Activated T-helper 2 cell treated with anti-CD3 and anti-CD28 coated beads, Interferon-gamma antibody, Interleukin-2, Interleukin-4, amounts not matched to agents 10 μg/mL and 5 μg/mL and 100 μg/mL, durations not matched to agents 14 hours and 24 hours and 36 hours (primary cell): Measurements from ENCODE around the gene INHBA. TPM values are rescaled to one million over a fixed set of nuclear protein-coding genes. Genes with fewer than 3 reads are reported as not detected.
A peak's percentile ranks its signal among the peaks of the same experiment; 100 is the strongest.

ENCODE experiments used
- DNase-seq: peaks from one replicate; pipeline ENCODE4 v3.0.0; 2021; ENCODE audit warnings: low spot score
- H3K27ac Mint-ChIP-seq: one replicate; pipeline ENCODE4 v1.8.0; 2021; ENCODE audit warnings: mixed read lengths
- H3K27me3 Mint-ChIP-seq: one replicate; pipeline ENCODE4 v1.8.0; 2021; ENCODE audit warnings: low read depth, mixed read lengths
- H3K36me3 Mint-ChIP-seq: one replicate; pipeline ENCODE4 v1.8.0; 2021; ENCODE audit warnings: low read depth, mixed read lengths
- H3K4me1 Mint-ChIP-seq: one replicate; pipeline ENCODE4 v1.8.0; 2021; ENCODE audit warnings: low read depth, mixed read lengths
- H3K4me3 Mint-ChIP-seq: one replicate; pipeline ENCODE4 v1.8.0; 2021; ENCODE audit warnings: low read depth, mild to moderate bottlenecking, moderate library complexity, mixed read lengths
- H3K9me3 Mint-ChIP-seq: one replicate; pipeline ENCODE4 v1.8.0; 2021; ENCODE audit warnings: mixed read lengths
- intact Hi-C: fragments of 100-400 bp; cut with micrococcal nuclease; formaldehyde crosslinking; loops from one replicate; pipeline ENCODE4 v1.15.1; 2023
- total RNA-seq: library from RNA; stranded (reverse); gene quantifications from 2 replicates; pipeline ENCODE4 v1.2.3, GENCODE V29; 2022

INHBA gene
- 0.97 and 1.0 TPM in 2 replicates for total RNA-seq

DNA sequence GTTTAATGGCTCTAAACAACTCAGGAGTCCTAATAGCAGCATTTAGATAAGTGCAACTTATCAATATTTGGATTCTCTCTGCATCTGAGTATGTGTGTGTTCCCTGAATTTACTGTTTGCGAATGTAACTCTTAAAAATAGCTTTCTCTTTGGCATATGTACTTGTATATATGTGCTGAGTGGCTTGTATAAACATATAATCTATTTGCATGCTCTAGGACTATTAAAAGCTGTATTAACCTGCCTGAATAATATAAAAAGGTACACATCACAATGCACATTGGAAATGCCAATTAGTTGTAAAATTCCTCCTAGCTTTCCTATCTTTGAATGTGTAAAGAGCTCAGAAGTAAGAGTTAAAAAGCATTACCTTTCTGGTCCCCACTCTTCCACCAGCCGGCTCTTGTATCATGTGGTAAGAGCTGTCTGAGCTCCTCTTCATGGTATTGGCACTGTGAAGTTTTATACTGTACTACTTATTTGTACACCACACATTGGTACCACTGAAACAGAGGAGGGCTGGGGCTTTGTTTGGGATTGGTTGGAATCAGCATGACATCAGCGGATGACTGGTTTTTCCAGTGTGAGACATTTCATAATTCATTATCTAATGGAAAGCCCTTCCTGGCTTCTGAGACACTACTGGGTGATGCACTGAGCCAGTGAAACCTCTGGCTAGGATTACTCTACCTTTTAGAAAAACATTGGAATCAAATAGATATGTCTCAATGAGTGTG lies at the start of gene INHBA:
Gene INHBA (minus strand): TSS at position 456 of the 737 bp plus-strand sequence. CDS start 2,716 bp downstream, outside the sequence.
- DNase-seq = no peak
- H3K27ac Mint-ChIP-seq = no peak within 1 kb of the TSS
- intact Hi-C loops = loop anchor here (5.0 to 10.0 kb wide), 3 partner anchors 112 to 698 kb away; no protein-coding TSS in a partner anchor
- H3K4me1 Mint-ChIP-seq = peaks cover 21% of the 10 kb centered on the region
- H3K9me3 Mint-ChIP-seq = no peaks in the 10 kb centered on the region
- no peaks in the 10 kb centered on the region for H3K36me3 Mint-ChIP-seq
- no peak within 1 kb of the TSS for H3K4me3 Mint-ChIP-seq
- peaks cover 62% of the 10 kb centered on the region for H3K27me3 Mint-ChIP-seq

DNA sequence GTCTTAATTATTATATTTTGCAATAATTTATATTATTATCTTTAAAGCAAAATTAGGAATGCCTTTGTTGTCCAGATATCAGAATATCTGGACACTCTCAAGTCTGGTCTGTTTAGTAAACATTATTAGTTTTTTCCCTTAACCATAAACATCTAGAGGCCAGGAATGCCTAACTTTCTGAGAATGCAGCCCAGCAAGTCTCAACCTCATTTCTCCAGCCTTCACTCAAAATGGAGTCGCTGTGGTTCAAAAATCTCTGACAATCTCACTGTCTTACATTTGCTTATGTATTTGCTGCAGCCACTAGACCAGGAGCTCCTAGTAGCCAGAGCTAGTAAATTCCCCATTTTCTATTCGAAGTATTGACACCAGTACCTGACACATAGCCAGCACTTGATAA lies 49.7 kb upstream of the INHBA start:
- no peaks in the 10 kb centered on the region for H3K36me3 Mint-ChIP-seq
- intact Hi-C loops = no loop called here
- no peaks in the 10 kb centered on the region for H3K4me1 Mint-ChIP-seq
- peaks cover 35% of the 10 kb centered on the region for H3K9me3 Mint-ChIP-seq
- no peak for DNase-seq
- no peak overlapping the region for H3K27ac Mint-ChIP-seq
- no peak overlapping the region for H3K4me3 Mint-ChIP-seq
- H3K27me3 Mint-ChIP-seq = no peaks in the 10 kb centered on the region

DNA sequence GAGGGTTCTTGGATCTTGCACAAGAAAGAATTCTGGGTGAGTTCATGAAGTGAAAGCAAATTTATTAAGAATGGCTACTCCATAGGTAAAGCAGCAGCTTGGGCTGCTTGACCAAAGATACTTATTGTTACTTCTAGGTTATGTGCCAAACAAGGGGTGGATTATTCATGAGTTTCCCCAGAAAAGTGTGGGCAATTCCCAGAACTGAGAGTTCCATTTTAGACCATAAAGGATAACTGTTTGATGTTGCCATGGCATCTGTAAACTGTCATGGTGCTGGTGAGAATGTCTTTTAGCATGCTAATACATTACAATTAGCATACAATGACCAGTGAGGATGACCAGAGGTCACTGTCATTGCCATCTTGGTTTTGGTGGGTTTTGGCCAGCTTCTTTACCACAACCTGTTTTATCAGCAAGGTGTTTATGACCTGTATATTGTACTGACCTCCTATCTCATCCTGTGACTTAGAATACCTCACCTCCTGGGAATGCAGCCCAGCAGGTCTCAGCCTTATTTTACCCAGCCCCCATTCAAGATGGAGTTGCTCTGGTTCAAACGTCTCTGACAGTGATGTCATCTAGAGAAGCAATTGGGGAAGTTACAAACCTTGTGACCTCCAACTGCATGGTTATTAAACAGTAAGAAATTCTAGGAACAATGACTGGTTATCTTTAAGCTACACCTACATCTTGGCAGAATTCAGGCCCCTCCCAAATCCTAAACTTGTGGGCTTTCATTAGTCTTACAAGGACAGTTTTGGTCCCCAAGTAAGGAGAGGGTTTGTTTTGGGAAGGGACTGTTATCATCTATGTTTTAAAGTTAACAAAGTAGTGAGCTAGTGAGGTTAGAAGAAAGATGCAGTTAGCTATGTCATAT lies 48.0 kb upstream of the INHBA start:
- intact Hi-C loops = no loop called here
- DNase-seq = no peak
- Mint-ChIP-seq H3K36me3 (no peaks in the 10 kb centered on the region), H3K4me3 (no peak overlapping the region), H3K27me3 (no peaks in the 10 kb centered on the region), H3K27ac (no peak overlapping the region), H3K9me3 (peaks cover 23% of the 10 kb centered on the region), H3K4me1 (no peaks in the 10 kb centered on the region)

DNA sequence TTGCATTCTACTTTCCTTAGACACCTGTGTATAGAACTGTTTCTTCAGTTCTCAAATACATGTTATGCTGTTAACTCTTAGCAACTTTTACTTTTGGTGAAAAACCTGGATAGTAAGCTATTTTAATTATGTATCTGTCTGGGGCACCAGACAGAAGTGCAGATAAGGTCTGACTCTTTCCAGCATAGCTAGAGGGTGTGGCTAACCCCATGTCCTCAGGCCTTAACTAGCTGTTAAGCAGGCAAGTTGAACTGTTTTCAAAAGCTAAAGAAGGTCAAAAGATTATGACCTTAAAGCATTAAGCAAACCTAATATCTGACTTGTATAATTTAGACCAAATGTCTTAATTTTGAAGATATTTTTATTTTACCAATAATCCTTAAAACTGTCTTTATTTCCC lies 45.1 kb upstream of the INHBA start:
- intact Hi-C loops = no loop called here
- no peaks in the 10 kb centered on the region for H3K4me1 Mint-ChIP-seq
- DNase-seq = no peak
- H3K9me3 Mint-ChIP-seq = peaks cover 25% of the 10 kb centered on the region
- H3K27me3 Mint-ChIP-seq = no peaks in the 10 kb centered on the region
- H3K27ac Mint-ChIP-seq = no peak overlapping the region
- no peak overlapping the region for H3K4me3 Mint-ChIP-seq
- no peaks in the 10 kb centered on the region for H3K36me3 Mint-ChIP-seq

DNA sequence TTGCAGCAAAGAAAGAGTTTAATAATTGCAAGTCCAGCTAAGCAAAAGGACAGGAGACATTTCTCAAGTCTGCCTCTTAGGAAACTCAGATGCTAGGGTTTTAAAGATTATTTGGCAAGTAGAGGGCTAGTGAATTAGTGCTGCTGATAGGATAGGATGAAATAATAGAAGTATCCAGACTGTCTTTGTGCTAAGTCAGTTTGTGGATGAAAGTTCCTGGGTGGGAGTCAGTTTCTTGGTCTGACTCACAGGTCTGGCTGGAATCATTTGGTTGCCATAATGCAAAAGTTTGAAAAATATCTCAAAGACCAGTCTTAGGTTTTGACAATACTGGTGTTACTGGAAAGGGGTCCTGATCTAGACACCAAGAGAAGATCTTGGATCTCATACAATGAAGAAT lies 42.6 kb upstream of the INHBA start:
- Mint-ChIP-seq H3K27ac (no peak overlapping the region), H3K36me3 (peaks cover 6% of the 10 kb centered on the region), H3K9me3 (peaks cover 31% of the 10 kb centered on the region), H3K4me1 (no peaks in the 10 kb centered on the region), H3K27me3 (no peaks in the 10 kb centered on the region), H3K4me3 (no peak overlapping the region)
- intact Hi-C loops = no loop called here
- no peak for DNase-seq

DNA sequence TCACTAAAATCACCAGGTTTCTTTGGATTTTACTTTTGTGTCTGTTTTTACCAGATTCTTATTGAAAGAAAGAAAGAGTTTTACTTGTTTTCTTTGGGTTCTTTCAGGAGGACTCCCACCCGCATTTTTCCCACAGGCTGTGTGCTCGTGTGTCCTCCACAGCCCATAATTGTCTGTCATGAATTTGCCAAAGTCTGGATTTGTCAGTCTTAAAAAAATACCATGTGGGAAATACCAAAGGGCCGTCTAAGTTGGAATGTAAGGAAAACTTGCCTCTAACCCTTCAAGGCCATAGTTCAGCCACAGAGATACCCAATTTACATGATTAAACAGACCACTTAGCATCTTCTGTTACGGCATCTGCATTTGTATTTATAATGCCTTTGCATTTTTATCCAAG lies 41.3 kb upstream of the INHBA start:
- intact Hi-C loops = no loop called here

DNA sequence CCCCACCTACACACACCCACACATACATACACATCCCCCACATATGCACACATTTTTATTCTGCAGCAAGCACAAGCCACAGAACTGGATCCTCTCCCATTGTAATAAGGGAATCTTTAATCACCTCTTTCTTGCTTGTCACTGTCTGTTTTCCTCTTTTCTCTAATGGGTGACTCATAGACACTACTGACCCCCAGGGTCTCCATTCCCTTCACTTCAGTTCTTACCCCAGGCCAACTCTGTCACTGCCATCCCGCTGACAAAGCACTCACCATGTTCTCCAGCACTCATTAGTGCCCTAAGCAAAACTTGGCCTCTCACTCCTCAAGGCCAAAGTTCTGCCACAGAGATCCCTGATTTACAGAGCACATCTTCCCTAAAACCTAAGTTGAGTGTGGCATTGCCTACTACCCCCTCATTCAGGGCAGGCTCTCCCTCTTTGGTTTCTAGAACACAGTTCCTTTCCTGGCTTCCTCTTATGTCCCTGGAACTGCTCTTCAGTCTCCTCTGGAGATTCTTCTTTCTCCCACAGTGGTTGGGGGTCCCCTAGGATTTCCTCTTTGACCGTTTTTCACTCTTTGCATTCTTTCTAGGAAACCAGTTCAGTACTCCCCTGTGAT lies 39.6 kb upstream of the INHBA start:
- H3K27me3 Mint-ChIP-seq = no peaks in the 10 kb centered on the region
- peaks cover 34% of the 10 kb centered on the region for H3K9me3 Mint-ChIP-seq
- H3K27ac Mint-ChIP-seq = no peak overlapping the region
- peaks cover 6% of the 10 kb centered on the region for H3K36me3 Mint-ChIP-seq
- peaks cover 7% of the 10 kb centered on the region for H3K4me1 Mint-ChIP-seq
- intact Hi-C loops = no loop called here
- no peak for DNase-seq
- H3K4me3 Mint-ChIP-seq = no peak overlapping the region

More for the DNA sequence above, 41.3 kb upstream of the INHBA start:
- no peak for DNase-seq
- no peaks in the 10 kb centered on the region for H3K27me3 Mint-ChIP-seq
- no peak overlapping the region for H3K4me3 Mint-ChIP-seq
- H3K36me3 Mint-ChIP-seq = peaks cover 6% of the 10 kb centered on the region
- peaks cover under 1% of the 10 kb centered on the region for H3K4me1 Mint-ChIP-seq
- H3K27ac Mint-ChIP-seq = no peak overlapping the region
- H3K9me3 Mint-ChIP-seq = peaks cover 34% of the 10 kb centered on the region

DNA sequence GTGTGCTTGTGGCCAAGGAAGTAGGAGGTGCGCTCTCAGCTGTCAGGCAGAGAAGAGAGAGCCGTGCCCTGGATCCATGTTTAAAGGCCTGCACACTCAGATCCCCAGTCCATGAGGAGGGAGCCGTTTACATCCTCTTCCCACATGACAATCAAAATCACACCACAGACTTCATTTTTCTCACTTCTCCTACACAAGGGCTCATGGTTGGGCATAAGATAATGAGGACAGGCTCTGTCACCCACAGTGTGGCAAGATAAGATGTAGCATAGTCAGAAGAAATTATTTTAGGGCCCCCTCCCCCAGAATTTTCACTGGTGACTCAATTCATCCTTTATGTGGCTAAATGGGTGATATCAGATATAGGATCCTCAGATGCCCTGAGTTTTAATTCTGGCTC lies 35.9 kb upstream of the INHBA start:
- no peak for DNase-seq
- H3K27ac Mint-ChIP-seq = no peak overlapping the region
- intact Hi-C loops = loop anchor here (5.0 kb wide), 1 partner anchor 78 kb away; no protein-coding TSS in a partner anchor
- H3K27me3 Mint-ChIP-seq = peaks cover 15% of the 10 kb centered on the region
- peaks cover 6% of the 10 kb centered on the region for H3K36me3 Mint-ChIP-seq
- peaks cover 26% of the 10 kb centered on the region for H3K9me3 Mint-ChIP-seq
- peaks cover 7% of the 10 kb centered on the region for H3K4me1 Mint-ChIP-seq
- H3K4me3 Mint-ChIP-seq = no peak overlapping the region

DNA sequence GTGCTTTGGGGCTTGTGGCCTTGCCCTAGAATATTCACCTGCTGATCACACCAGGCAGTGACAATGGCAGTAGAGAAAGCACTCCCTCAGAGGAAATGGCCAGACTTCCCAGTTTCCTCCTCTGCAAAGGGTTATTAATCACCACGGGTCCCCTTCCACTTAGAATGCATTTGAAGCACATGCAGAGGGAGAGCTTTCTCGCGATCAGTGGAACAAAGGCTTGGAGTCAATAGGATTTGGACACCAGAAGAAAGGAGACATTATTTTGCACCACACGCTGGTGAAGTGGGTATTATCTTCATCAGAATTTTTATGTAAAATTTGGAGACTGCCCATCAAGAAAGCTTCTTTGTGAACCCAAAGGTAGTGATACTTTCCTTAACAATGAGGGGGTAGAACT lies 35.4 kb upstream of the INHBA start:
- H3K4me1 Mint-ChIP-seq = peaks cover 7% of the 10 kb centered on the region
- peaks cover 20% of the 10 kb centered on the region for H3K27me3 Mint-ChIP-seq
- intact Hi-C loops = loop anchor here (5.0 kb wide), 1 partner anchor 79 kb away; no protein-coding TSS in a partner anchor
- H3K4me3 Mint-ChIP-seq = no peak overlapping the region
- DNase-seq = no peak
- H3K36me3 Mint-ChIP-seq = peaks cover 6% of the 10 kb centered on the region
- peaks cover 21% of the 10 kb centered on the region for H3K9me3 Mint-ChIP-seq
- H3K27ac Mint-ChIP-seq = no peak overlapping the region

DNA sequence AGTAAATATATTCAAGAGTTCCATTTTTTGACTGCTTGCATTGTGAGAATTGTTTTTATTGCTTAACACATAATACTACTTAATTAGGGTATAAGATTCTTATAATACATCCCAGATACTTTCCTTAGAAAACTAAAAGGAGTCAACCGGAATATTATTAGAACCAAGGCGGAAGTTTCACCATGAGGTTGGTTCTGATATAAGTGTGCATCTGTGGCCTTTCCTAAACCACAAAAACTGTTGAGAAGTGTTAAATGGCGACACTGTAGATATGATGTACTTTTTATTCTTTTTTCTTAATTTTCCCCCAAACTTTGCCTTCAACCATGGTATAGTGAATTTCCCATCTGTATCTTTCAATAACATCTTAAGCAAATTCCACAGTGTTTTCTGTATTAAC lies 32.3 kb upstream of the INHBA start:
- Mint-ChIP-seq H3K4me3 (no peak overlapping the region), H3K9me3 (peaks cover 8% of the 10 kb centered on the region), H3K36me3 (no peaks in the 10 kb centered on the region), H3K27me3 (peaks cover 22% of the 10 kb centered on the region), H3K4me1 (peaks cover 20% of the 10 kb centered on the region), H3K27ac (no peak overlapping the region)
- no peak for DNase-seq
- intact Hi-C loops = loop anchor here (5.0 kb wide), 1 partner anchor 82 kb away; no protein-coding TSS in a partner anchor

DNA sequence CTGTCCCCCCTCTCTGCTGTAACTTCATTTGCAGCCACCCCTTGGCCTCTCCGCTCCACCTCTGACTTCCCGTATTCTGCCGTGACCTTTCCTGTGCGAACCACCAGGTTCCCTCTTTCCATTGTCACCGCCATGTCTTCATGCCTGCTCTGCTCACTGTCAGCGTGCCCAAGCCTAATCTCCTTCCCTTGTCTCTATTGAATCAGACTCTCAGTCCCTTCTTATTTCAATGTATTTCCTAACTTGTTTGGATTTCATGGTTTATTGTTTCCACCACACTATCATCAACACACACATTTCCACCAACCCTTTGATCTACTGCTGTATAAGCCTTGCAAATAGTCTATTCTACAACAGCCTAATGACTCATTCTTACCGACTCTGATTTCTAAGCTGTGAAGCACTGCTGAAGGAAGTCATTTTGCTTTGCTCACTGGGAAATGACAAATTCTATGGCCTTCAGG lies 30.0 kb upstream of the INHBA start:
- Mint-ChIP-seq H3K4me1 (peaks cover 13% of the 10 kb centered on the region), H3K27ac (peak overlapping the region; percentile 15), H3K27me3 (peaks cover 22% of the 10 kb centered on the region), H3K36me3 (no peaks in the 10 kb centered on the region), H3K9me3 (peaks cover 5% of the 10 kb centered on the region), H3K4me3 (peak overlapping the region; percentile 1)
- DNase-seq = no peak
- intact Hi-C loops = loop anchor here (5.0 kb wide), 1 partner anchor 139 kb away; no protein-coding TSS in a partner anchor

DNA sequence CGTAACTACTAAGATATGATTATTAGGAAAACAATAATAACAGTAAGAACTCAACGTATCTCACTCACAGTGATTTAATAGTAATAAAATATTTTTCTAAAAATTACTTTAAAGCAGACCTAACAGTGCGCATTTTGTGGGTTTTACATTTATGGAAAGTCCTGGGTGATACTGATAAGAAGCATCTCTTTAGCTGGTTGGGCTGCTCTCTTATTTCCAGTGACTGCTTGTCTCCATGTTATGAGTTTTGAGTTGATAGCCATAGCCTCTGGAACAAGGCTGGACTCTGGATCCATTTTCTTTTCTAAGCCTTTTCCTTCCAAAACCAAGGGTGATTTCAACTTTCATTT lies 29.5 kb upstream of the INHBA start:
- no peaks in the 10 kb centered on the region for H3K36me3 Mint-ChIP-seq
- H3K9me3 Mint-ChIP-seq = peaks cover 5% of the 10 kb centered on the region
- no peak for DNase-seq
- H3K27me3 Mint-ChIP-seq = peaks cover 22% of the 10 kb centered on the region
- no peak overlapping the region for H3K4me3 Mint-ChIP-seq
- intact Hi-C loops = loop anchor here (5.0 kb wide), 1 partner anchor 140 kb away; no protein-coding TSS in a partner anchor
- H3K4me1 Mint-ChIP-seq = peaks cover 13% of the 10 kb centered on the region
- H3K27ac Mint-ChIP-seq = no peak overlapping the region
